ENCODE results near the gene CRIP1. TPM values are rescaled to one million over a fixed set of nuclear protein-coding genes. Genes with fewer than 3 reads are reported as not detected.

The CRIP1 gene
- total RNA-seq, 2 donors from 2014 or later, result 39.0 to 82.7 TPM

- no peak overlapping the region for H3K27ac Mint-ChIP-seq
- H3K9me3 Mint-ChIP-seq, result no peaks in the 10 kb centered on the region
- H3K36me3 Mint-ChIP-seq, result no peaks in the 10 kb centered on the region
- DNase-seq (ENCODE audit: low spot score) (no peak), ATAC-seq (no peak)
- H3K4me3 Mint-ChIP-seq, result no peak overlapping the region
- H3K4me1 Mint-ChIP-seq (ENCODE audit: low read depth in 2 of 2), result peaks cover 0 to 4% of the 10 kb centered on the region in 2 donors
- H3K27me3 Mint-ChIP-seq, result no peaks in the 10 kb centered on the region
Measured at GRCh38 chr14:105458571-105458970, 28.1 kb upstream of the CRIP1 start.

- H3K4me3 Mint-ChIP-seq, result no peak overlapping the region
- no peak for ATAC-seq
- DNase-seq (ENCODE audit: low spot score), result no peak
- H3K4me1 Mint-ChIP-seq (ENCODE audit: low read depth in 2 of 2), result peaks cover 0 to 4% of the 10 kb centered on the region in 2 donors
- H3K27ac Mint-ChIP-seq, result no peak overlapping the region
- H3K9me3 Mint-ChIP-seq, result no peaks in the 10 kb centered on the region
- H3K27me3 Mint-ChIP-seq, result no peaks in the 10 kb centered on the region
- no peaks in the 10 kb centered on the region for H3K36me3 Mint-ChIP-seq
Measured at GRCh38 chr14:105460116-105460515, 26.6 kb upstream of the CRIP1 start.

- H3K4me3 Mint-ChIP-seq, result no peak overlapping the region
- no peaks in the 10 kb centered on the region for H3K36me3 Mint-ChIP-seq
- no peaks in the 10 kb centered on the region for H3K9me3 Mint-ChIP-seq
- DNase-seq (ENCODE audit: low spot score), result no peak
- no peak for ATAC-seq
- H3K27ac Mint-ChIP-seq, result no peak overlapping the region
- peaks cover 0 to under 1% of the 10 kb centered on the region in 2 donors for H3K4me1 Mint-ChIP-seq (ENCODE audit: low read depth in 2 of 2)
- H3K27me3 Mint-ChIP-seq, result no peaks in the 10 kb centered on the region
Measured at GRCh38 chr14:105460616-105461015, 26.1 kb upstream of the CRIP1 start.

- Mint-ChIP-seq H3K27me3 (no peaks in the 10 kb centered on the region), H3K4me1 (ENCODE audit: low read depth in 2 of 2) (no peaks in the 10 kb centered on the region), H3K36me3 (no peaks in the 10 kb centered on the region), H3K4me3 (no peak overlapping the region), H3K27ac (no peak overlapping the region), H3K9me3 (no peaks in the 10 kb centered on the region)
- DNase-seq (ENCODE audit: low spot score) (no peak), ATAC-seq (no peak)
Measured at GRCh38 chr14:105461903-105462302, 24.8 kb upstream of the CRIP1 start.

GRCh38 chr14:105464501-105464900, 22.2 kb upstream of the CRIP1 start:
- H3K4me1 Mint-ChIP-seq (ENCODE audit: low read depth in 2 of 2), result no peaks in the 10 kb centered on the region
- H3K27me3 Mint-ChIP-seq, result no peaks in the 10 kb centered on the region
- no peak for ATAC-seq
- no peaks in the 10 kb centered on the region for H3K9me3 Mint-ChIP-seq
- no peak overlapping the region for H3K4me3 Mint-ChIP-seq
- H3K36me3 Mint-ChIP-seq, result no peaks in the 10 kb centered on the region
- DNase-seq (ENCODE audit: low spot score), result no peak
- no peak overlapping the region for H3K27ac Mint-ChIP-seq

- Mint-ChIP-seq H3K27ac (no peak overlapping the region), H3K4me3 (no peak overlapping the region), H3K36me3 (no peaks in the 10 kb centered on the region), H3K9me3 (no peaks in the 10 kb centered on the region), H3K27me3 (no peaks in the 10 kb centered on the region), H3K4me1 (ENCODE audit: low read depth in 2 of 2) (no peaks in the 10 kb centered on the region)
- ATAC-seq, result no peak
- DNase-seq (ENCODE audit: low spot score), result no peak
Measured at GRCh38 chr14:105465209-105466031, 21.3 kb upstream of the CRIP1 start.

GRCh38 chr14:105466531-105467248, 20.0 kb upstream of the CRIP1 start:
- H3K9me3 Mint-ChIP-seq, result no peaks in the 10 kb centered on the region
- H3K4me3 Mint-ChIP-seq, result no peak overlapping the region
- no peak overlapping the region for H3K27ac Mint-ChIP-seq
- DNase-seq (ENCODE audit: low spot score) (no peak), ATAC-seq (no peak)
- H3K36me3 Mint-ChIP-seq, result no peaks in the 10 kb centered on the region
- no peaks in the 10 kb centered on the region for H3K4me1 Mint-ChIP-seq (ENCODE audit: low read depth in 2 of 2)
- H3K27me3 Mint-ChIP-seq, result no peaks in the 10 kb centered on the region

GRCh38 chr14:105467249-105467941, 19.3 kb upstream of the CRIP1 start:
- Mint-ChIP-seq H3K9me3 (no peaks in the 10 kb centered on the region), H3K36me3 (no peaks in the 10 kb centered on the region), H3K27ac (no peak overlapping the region), H3K4me3 (no peak overlapping the region), H3K27me3 (no peaks in the 10 kb centered on the region), H3K4me1 (ENCODE audit: low read depth in 2 of 2) (no peaks in the 10 kb centered on the region)
- DNase-seq (ENCODE audit: low spot score) (no peak), ATAC-seq (no peak)

GRCh38 chr14:105467942-105468471, 18.7 kb upstream of the CRIP1 start:
- ATAC-seq (no peak), DNase-seq (ENCODE audit: low spot score) (no peak)
- no peaks in the 10 kb centered on the region for H3K4me1 Mint-ChIP-seq (ENCODE audit: low read depth in 2 of 2)
- H3K27ac Mint-ChIP-seq, result no peak overlapping the region
- no peaks in the 10 kb centered on the region for H3K36me3 Mint-ChIP-seq
- no peaks in the 10 kb centered on the region for H3K27me3 Mint-ChIP-seq
- H3K4me3 Mint-ChIP-seq, result no peak overlapping the region
- no peaks in the 10 kb centered on the region for H3K9me3 Mint-ChIP-seq

GRCh38 chr14:105468621-105469241, 18.0 kb upstream of the CRIP1 start:
- no peaks in the 10 kb centered on the region for H3K36me3 Mint-ChIP-seq
- H3K4me3 Mint-ChIP-seq, result no peak overlapping the region
- no peak overlapping the region for H3K27ac Mint-ChIP-seq
- no peak for ATAC-seq
- no peak for DNase-seq (ENCODE audit: low spot score)
- H3K27me3 Mint-ChIP-seq, result no peaks in the 10 kb centered on the region
- no peaks in the 10 kb centered on the region for H3K4me1 Mint-ChIP-seq (ENCODE audit: low read depth in 2 of 2)
- H3K9me3 Mint-ChIP-seq, result no peaks in the 10 kb centered on the region

GRCh38 chr14:105469456-105470349, 17.0 kb upstream of the CRIP1 start:
- Mint-ChIP-seq H3K36me3 (no peaks in the 10 kb centered on the region), H3K4me1 (ENCODE audit: low read depth in 2 of 2) (no peaks in the 10 kb centered on the region), H3K27ac (no peak overlapping the region), H3K27me3 (no peaks in the 10 kb centered on the region), H3K9me3 (no peaks in the 10 kb centered on the region), H3K4me3 (no peak overlapping the region)
- no peak for ATAC-seq
- no peak for DNase-seq (ENCODE audit: low spot score)

- no peak for DNase-seq (ENCODE audit: low spot score)
- ATAC-seq, result no peak
- Mint-ChIP-seq H3K4me1 (ENCODE audit: low read depth in 2 of 2) (no peaks in the 10 kb centered on the region), H3K4me3 (no peak overlapping the region), H3K27me3 (no peaks in the 10 kb centered on the region), H3K9me3 (no peaks in the 10 kb centered on the region), H3K36me3 (no peaks in the 10 kb centered on the region), H3K27ac (no peak overlapping the region)
Measured at GRCh38 chr14:105470350-105471296, 16.1 kb upstream of the CRIP1 start.
